Kidney epithelial cell (primary cell): ENCODE results near the gene DOCK4. TPM values are rescaled to one million over a fixed set of nuclear protein-coding genes. Genes with fewer than 3 reads are reported as not detected.

Experiments
- DNase-seq: peaks from one replicate; pipeline ENCODE4 v3.0.0-alpha.2; 2010; ENCODE audit warnings: low read depth
- H3K27me3 ChIP-seq: 2 replicates; pipeline ENCODE4 v1.6.0; 2011; ENCODE audit warnings: low read length; ENCODE audit not compliant: control insufficient read depth, insufficient read depth
- H3K36me3 ChIP-seq: 2 replicates; pipeline ENCODE4 v1.5.1; 2011; ENCODE audit warnings: low read length; ENCODE audit not compliant: control insufficient read depth, insufficient read depth
- H3K4me3 ChIP-seq: 2 replicates; pipeline ENCODE4 v1.5.1; 2011; ENCODE audit warnings: low read depth, mild to moderate bottlenecking, control low read depth, low read length
- total RNA-seq: library from RNA; depleted of rRNA; stranded (reverse); fragments of >200 nt; gene quantifications from 2 replicates; pipeline ENCODE4 v1.2.3, GENCODE V29; 2015
- TF ChIP-seq, protein P1 (sequence below): IDR thresholded peaks from 2 replicates; pipeline ENCODE4 v1.5.1; 2011; ENCODE audit warnings: mild to moderate bottlenecking, moderate library complexity, low read length, control low read depth, inconsistent platforms; ENCODE audit not compliant: insufficient read depth, poor library complexity, severe bottlenecking

Gene DOCK4
- total RNA-seq, 1 donor from 2014 or later = 16.8 TPM

DNA sequence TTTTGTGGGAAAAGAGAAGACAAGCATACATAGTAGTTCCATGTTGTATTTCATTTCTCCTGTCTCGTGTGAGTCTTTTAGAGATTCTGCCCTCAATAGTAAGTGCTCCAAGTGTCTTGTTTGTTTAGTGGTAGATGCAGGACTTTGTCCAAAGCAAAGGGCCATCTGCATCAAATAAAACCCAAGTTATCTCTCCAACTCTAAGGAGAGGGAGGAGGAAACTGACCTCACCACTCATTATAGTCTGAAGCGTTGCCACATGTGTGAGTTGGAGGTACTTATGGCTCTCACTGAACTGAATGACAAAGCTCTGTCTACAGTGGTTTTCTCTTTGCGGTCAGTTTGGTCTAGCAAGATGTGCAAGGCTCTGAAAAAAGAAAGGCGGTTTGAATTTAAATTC, 272.6 kb downstream of the DOCK4 start:
- Histone ChIP-seq H3K27me3 (no peaks in the 10 kb centered on the region), H3K36me3 (no peaks in the 10 kb centered on the region), H3K4me3 (no peak overlapping the region)
- TF ChIP-seq, protein P1, sequence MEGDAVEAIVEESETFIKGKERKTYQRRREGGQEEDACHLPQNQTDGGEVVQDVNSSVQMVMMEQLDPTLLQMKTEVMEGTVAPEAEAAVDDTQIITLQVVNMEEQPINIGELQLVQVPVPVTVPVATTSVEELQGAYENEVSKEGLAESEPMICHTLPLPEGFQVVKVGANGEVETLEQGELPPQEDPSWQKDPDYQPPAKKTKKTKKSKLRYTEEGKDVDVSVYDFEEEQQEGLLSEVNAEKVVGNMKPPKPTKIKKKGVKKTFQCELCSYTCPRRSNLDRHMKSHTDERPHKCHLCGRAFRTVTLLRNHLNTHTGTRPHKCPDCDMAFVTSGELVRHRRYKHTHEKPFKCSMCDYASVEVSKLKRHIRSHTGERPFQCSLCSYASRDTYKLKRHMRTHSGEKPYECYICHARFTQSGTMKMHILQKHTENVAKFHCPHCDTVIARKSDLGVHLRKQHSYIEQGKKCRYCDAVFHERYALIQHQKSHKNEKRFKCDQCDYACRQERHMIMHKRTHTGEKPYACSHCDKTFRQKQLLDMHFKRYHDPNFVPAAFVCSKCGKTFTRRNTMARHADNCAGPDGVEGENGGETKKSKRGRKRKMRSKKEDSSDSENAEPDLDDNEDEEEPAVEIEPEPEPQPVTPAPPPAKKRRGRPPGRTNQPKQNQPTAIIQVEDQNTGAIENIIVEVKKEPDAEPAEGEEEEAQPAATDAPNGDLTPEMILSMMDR = no peak
- no peak for DNase-seq

DNA sequence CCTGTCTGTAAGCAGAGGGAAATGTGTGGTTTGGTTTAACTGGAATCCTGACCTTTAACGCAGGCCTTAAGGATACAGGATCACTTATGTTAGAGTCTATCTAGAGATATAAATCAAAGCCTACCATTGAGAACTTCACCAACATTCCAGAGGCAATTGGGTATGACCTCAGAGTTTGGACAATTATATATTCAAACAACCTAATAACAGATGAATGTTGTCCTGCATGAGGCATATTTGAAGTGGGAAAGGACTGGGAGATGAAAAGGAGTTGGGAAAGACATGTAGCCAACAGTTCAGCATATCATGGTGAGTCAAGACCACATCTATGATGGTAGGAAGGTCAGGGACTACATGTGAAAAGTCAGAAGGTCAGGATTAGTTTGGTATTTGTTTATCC, 274.2 kb downstream of the DOCK4 start:
- no peak overlapping the region for H3K4me3 ChIP-seq
- TF ChIP-seq, protein P1 = no peak
- no peaks in the 10 kb centered on the region for H3K27me3 ChIP-seq
- no peak for DNase-seq
- H3K36me3 ChIP-seq = no peaks in the 10 kb centered on the region

DNA sequence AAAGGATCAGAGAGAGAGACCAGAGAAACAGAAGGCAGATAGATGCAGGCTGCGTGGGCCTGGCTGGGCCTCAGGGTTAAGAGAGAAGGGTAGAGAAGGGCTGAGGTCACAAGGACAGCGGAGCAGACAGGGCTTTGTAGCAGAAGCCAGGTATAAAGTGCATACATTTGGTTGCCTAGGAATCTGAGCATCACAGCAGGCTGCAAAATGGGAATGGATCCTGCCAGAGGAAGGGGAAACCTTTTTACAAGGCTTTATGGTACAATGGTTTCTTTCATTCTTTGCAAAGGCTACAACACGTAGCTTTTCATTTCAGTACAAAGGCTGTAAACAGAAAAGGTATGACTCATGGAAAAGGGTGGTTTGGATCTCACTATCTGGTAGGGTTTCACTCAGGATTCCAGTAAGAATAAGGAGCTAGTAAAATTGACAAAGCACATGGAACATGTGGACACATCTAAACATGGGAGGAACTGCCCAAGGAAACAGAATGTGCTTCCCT, 275.1 kb downstream of the DOCK4 start:
- no peaks in the 10 kb centered on the region for H3K27me3 ChIP-seq
- peak; percentile 42 for DNase-seq
- TF ChIP-seq, protein P1 = no peak
- H3K4me3 ChIP-seq = no peak overlapping the region
- no peaks in the 10 kb centered on the region for H3K36me3 ChIP-seq

DNA sequence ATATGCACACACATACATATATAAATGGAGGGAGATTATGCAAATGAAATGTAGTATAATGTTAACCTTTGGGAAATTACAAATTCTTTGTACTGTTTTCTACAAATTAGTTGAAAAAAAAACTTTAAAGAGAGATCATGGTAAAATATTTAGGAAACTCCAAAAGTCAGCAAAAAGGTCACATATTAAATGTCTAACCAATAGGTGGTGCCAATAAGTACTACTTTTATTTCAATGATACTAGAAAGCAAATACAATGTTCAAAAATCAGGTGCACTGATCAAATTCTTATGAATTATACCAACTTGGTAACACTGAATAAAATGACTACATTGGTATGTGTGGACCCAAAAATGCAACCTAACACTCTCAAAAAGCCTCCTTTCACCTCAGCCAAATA, 276.9 kb downstream of the DOCK4 start:
- TF ChIP-seq, protein P1 = no peak
- Histone ChIP-seq H3K4me3 (no peak overlapping the region), H3K27me3 (no peaks in the 10 kb centered on the region), H3K36me3 (no peaks in the 10 kb centered on the region)
- no peak for DNase-seq

DNA sequence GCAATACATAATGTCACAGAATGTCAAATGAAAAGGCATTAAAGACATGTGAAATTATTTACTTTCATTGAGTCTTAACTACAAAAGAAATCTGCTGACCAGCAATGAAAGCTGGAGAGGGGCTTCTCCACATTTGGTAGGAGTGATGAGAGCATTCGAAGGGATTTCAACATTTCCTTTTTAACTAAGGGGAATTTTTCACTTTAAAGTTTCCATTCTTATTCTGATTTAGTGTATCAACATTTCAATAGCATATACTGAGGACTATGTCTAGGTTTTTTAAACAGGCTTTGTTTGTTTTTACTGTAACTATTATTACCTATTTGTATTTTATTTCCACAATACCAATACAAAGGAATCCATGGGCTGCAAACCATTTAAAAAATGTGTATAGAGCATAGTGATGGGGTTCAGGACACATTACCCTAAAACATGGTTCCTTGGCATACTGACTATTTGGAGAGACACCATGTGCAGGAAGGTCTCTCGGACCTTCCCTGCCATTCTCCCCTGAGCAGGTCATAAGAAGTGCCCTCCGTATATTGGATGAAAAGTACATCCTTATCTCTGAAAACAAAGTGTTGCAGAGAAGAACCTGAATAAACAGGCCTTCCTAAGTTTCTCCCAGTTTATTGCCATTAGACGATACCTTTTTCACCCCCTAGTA, 278.7 kb downstream of the DOCK4 start:
- no peak for DNase-seq
- Histone ChIP-seq H3K4me3 (no peak overlapping the region), H3K27me3 (no peaks in the 10 kb centered on the region), H3K36me3 (no peaks in the 10 kb centered on the region)
- TF ChIP-seq, protein P1 = no peak

DNA sequence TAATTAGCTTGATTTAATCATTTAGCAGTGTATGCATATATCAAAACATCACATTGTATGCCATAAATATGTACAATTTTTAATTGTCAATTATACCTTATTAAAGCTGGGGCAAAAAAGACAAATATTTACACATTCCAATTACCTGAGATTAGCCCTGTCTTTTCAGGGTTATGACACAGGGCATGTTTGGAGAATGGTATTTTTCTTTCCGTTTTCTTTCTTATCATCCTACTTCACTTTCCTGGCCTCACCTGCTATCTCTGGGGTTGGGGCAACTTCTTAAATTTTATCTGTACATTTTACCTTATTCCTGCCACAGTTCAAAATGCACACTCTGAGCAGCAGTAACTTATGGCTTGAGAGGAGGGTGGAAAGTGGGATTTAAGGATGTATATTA, 285.9 kb downstream of the DOCK4 start:
- TF ChIP-seq, protein P1 = no peak
- Histone ChIP-seq H3K36me3 (no peaks in the 10 kb centered on the region), H3K4me3 (no peak overlapping the region), H3K27me3 (no peaks in the 10 kb centered on the region)
- DNase-seq = no peak
